Activated naive CD4-positive, alpha-beta T cell treated with anti-CD3 and anti-CD28 coated beads, Interleukin-2, amount 50 U/mL, for 24 hours (primary cell): ENCODE measurements around the gene ESR2.
A peak's percentile ranks its signal among the peaks of the same experiment; 100 is the strongest.
"Not testable (repeated sequence)": the region's sequence is repeated elsewhere in the genome, so short reads cannot be mapped to it uniquely, and the experiment has no call there.

Experiments used
- H3K27ac Mint-ChIP-seq: one replicate; pipeline ENCODE4 v1.8.0; 2021; ENCODE audit warnings: mild to moderate bottlenecking, mixed read lengths
- H3K27me3 Mint-ChIP-seq: one replicate; pipeline ENCODE4 v1.8.0; 2021; ENCODE audit warnings: mixed read lengths
- H3K36me3 Mint-ChIP-seq: one replicate; pipeline ENCODE4 v1.8.0; 2021; ENCODE audit warnings: mixed read lengths
- H3K4me1 Mint-ChIP-seq: one replicate; pipeline ENCODE4 v1.8.0; 2021; ENCODE audit warnings: mixed read lengths
- H3K4me3 Mint-ChIP-seq: one replicate; pipeline ENCODE4 v1.8.0; 2021; ENCODE audit warnings: mild to moderate bottlenecking, mixed read lengths
- H3K9me3 Mint-ChIP-seq: one replicate; pipeline ENCODE4 v1.8.0; 2021; ENCODE audit warnings: mixed read lengths

ESR2 gene

GRCh38 chr14:64176330-64176729, 117.8 kb downstream of the ESR2 start:
- no peak overlapping the region for H3K4me3 Mint-ChIP-seq
- H3K4me1 Mint-ChIP-seq: peaks cover 24% of the 10 kb centered on the region
- peak overlapping the region; percentile 97 for H3K27ac Mint-ChIP-seq
- no peaks in the 10 kb centered on the region for H3K9me3 Mint-ChIP-seq
- H3K36me3 Mint-ChIP-seq: peaks cover 22% of the 10 kb centered on the region
- H3K27me3 Mint-ChIP-seq: no peaks in the 10 kb centered on the region

GRCh38 chr14:64174922-64175782, 119.0 kb downstream of the ESR2 start:
- peaks cover 24% of the 10 kb centered on the region for H3K4me1 Mint-ChIP-seq
- H3K4me3 Mint-ChIP-seq: no peak overlapping the region
- peak overlapping the region; percentile 91 for H3K27ac Mint-ChIP-seq
- H3K9me3 Mint-ChIP-seq: no peaks in the 10 kb centered on the region
- H3K36me3 Mint-ChIP-seq: peaks cover 18% of the 10 kb centered on the region
- H3K27me3 Mint-ChIP-seq: no peaks in the 10 kb centered on the region

GRCh38 chr14:64170181-64170580, 124.0 kb downstream of the ESR2 start:
- Mint-ChIP-seq H3K9me3 (no peaks in the 10 kb centered on the region), H3K36me3 (peaks cover 6% of the 10 kb centered on the region), H3K27ac (no peak overlapping the region), H3K4me1 (peaks cover 6% of the 10 kb centered on the region), H3K27me3 (no peaks in the 10 kb centered on the region), H3K4me3 (no peak overlapping the region)

GRCh38 chr14:64159588-64159987, 134.6 kb downstream of the ESR2 start:
- Mint-ChIP-seq H3K27me3 (no peaks in the 10 kb centered on the region), H3K27ac (peak overlapping the region; percentile 19)

GRCh38 chr14:64158608-64159007, 135.6 kb downstream of the ESR2 start:
- Mint-ChIP-seq H3K9me3 (no peaks in the 10 kb centered on the region), H3K27ac (peak overlapping the region; percentile 1), H3K27me3 (no peaks in the 10 kb centered on the region), H3K4me3 (no peak overlapping the region), H3K36me3 (peaks cover 18% of the 10 kb centered on the region), H3K4me1 (no peaks in the 10 kb centered on the region)

More at GRCh38 chr14:64159588-64159987, 134.6 kb downstream of the ESR2 start:
- Mint-ChIP-seq H3K4me3 (no peak overlapping the region), H3K36me3 (peaks cover 18% of the 10 kb centered on the region), H3K9me3 (no peaks in the 10 kb centered on the region), H3K4me1 (no peaks in the 10 kb centered on the region)

GRCh38 chr14:64149921-64150320, 144.2 kb downstream of the ESR2 start:
- Mint-ChIP-seq H3K4me1 (no peaks in the 10 kb centered on the region), H3K9me3 (no peaks in the 10 kb centered on the region), H3K4me3 (no peak overlapping the region), H3K27ac (no peak overlapping the region), H3K36me3 (peaks cover 15% of the 10 kb centered on the region), H3K27me3 (no peaks in the 10 kb centered on the region)

GRCh38 chr14:64147126-64147790, 146.9 kb downstream of the ESR2 start:
- no peaks in the 10 kb centered on the region for H3K4me1 Mint-ChIP-seq
- no peaks in the 10 kb centered on the region for H3K9me3 Mint-ChIP-seq
- no peak overlapping the region for H3K27ac Mint-ChIP-seq
- no peak overlapping the region for H3K4me3 Mint-ChIP-seq
- H3K27me3 Mint-ChIP-seq: no peaks in the 10 kb centered on the region
- peaks cover 15% of the 10 kb centered on the region for H3K36me3 Mint-ChIP-seq

GRCh38 chr14:64137657-64138290, 156.4 kb downstream of the ESR2 start:
- no peaks in the 10 kb centered on the region for H3K4me1 Mint-ChIP-seq
- peaks cover 5% of the 10 kb centered on the region for H3K36me3 Mint-ChIP-seq
- H3K9me3 Mint-ChIP-seq: no peaks in the 10 kb centered on the region
- no peak overlapping the region for H3K4me3 Mint-ChIP-seq
- peak overlapping the region; percentile 81 for H3K27ac Mint-ChIP-seq
- no peaks in the 10 kb centered on the region for H3K27me3 Mint-ChIP-seq

GRCh38 chr14:64126548-64126947, 167.6 kb downstream of the ESR2 start:
- H3K36me3 Mint-ChIP-seq: peaks cover 18% of the 10 kb centered on the region
- no peaks in the 10 kb centered on the region for H3K9me3 Mint-ChIP-seq
- no peaks in the 10 kb centered on the region for H3K27me3 Mint-ChIP-seq
- H3K27ac Mint-ChIP-seq: no peak overlapping the region
- no peak overlapping the region for H3K4me3 Mint-ChIP-seq
- no peaks in the 10 kb centered on the region for H3K4me1 Mint-ChIP-seq

- Mint-ChIP-seq H3K4me3 (no peak overlapping the region), H3K4me1 (no peaks in the 10 kb centered on the region), H3K27ac (no peak overlapping the region), H3K36me3 (peaks cover 15% of the 10 kb centered on the region), H3K27me3 (no peaks in the 10 kb centered on the region), H3K9me3 (no peaks in the 10 kb centered on the region)
These were observed 168.9 kb downstream of the ESR2 start for GRCh38 chr14:64125270-64125669.

GRCh38 chr14:64123241-64123822, 170.8 kb downstream of the ESR2 start:
- Mint-ChIP-seq H3K27ac (no peak overlapping the region), H3K4me1 (no peaks in the 10 kb centered on the region), H3K36me3 (peaks cover 14% of the 10 kb centered on the region), H3K9me3 (no peaks in the 10 kb centered on the region), H3K27me3 (no peaks in the 10 kb centered on the region), H3K4me3 (no peak overlapping the region)

- Mint-ChIP-seq H3K4me1 (no peaks in the 10 kb centered on the region), H3K27ac (no peak overlapping the region), H3K4me3 (no peak overlapping the region), H3K27me3 (no peaks in the 10 kb centered on the region), H3K36me3 (peaks cover 13% of the 10 kb centered on the region), H3K9me3 (no peaks in the 10 kb centered on the region)
These were observed 174.2 kb downstream of the ESR2 start for GRCh38 chr14:64119980-64120379.

GRCh38 chr14:64119500-64119899, 174.7 kb downstream of the ESR2 start:
- no peaks in the 10 kb centered on the region for H3K4me1 Mint-ChIP-seq
- H3K36me3 Mint-ChIP-seq: peaks cover 13% of the 10 kb centered on the region
- no peaks in the 10 kb centered on the region for H3K27me3 Mint-ChIP-seq
- no peak overlapping the region for H3K4me3 Mint-ChIP-seq
- no peaks in the 10 kb centered on the region for H3K9me3 Mint-ChIP-seq
- no peak overlapping the region for H3K27ac Mint-ChIP-seq

GRCh38 chr14:64118892-64119291, 175.3 kb downstream of the ESR2 start:
- H3K9me3 Mint-ChIP-seq: no peaks in the 10 kb centered on the region
- no peaks in the 10 kb centered on the region for H3K4me1 Mint-ChIP-seq
- H3K4me3 Mint-ChIP-seq: no peak overlapping the region
- H3K27ac Mint-ChIP-seq: no peak overlapping the region
- peaks cover 13% of the 10 kb centered on the region for H3K36me3 Mint-ChIP-seq
- no peaks in the 10 kb centered on the region for H3K27me3 Mint-ChIP-seq

- H3K27ac Mint-ChIP-seq, H3K4me1 Mint-ChIP-seq, H3K4me3 Mint-ChIP-seq, H3K27me3 Mint-ChIP-seq, H3K9me3 Mint-ChIP-seq: not testable (repeated sequence)
- peaks cover 11% of the 10 kb centered on the region for H3K36me3 Mint-ChIP-seq
These were observed 175.8 kb downstream of the ESR2 start for GRCh38 chr14:64118403-64118742.
